MV-4-11 (cell line): ENCODE data around the gene HIPK3.
"Not testable (repeated sequence)": the region's sequence is repeated elsewhere in the genome, so short reads cannot be mapped to it uniquely, and the experiment has no call there.

Experiments
- DNase-seq: peaks from one replicate; lab custom pipeline; 2025; lab: John Stamatoyannopoulos, UW

The HIPK3 gene

DNA sequence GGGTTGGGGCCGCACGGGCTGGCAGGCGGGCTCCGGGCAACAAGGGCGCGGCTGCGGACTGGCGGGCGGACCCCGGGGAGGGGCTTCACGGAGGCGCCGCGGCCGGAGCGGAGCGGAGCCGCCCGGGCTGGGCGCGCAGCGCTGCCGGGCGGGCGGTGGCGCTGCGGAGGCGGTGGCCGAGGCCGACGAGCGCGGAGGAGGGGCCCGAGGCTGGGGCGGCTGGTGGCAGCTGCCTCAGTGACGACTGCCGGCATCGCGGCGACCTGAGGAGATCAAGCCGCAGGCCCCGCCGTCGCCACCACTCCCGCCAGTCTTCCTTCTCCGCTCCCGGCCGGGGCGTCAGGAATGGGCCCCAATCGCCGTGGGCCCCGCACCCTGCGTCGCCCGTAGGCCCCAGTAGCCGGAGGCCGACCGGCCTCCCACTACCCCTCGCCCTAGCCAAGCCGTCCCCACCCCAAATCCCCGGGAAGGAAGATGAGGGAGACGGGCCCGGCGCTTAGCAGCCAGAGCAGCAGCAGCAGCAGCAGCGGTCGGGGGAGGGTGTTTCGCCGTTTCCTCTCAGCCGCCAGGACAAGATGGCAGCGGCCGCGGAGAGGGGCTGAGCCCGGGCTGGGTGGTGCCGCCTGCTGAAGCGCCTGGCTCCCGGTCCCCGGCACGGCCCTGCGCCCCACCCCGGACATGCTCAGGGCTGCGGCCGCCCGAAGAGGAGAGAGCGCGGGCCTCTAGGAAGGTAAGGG lies at the start of gene HIPK3:
Gene HIPK3 (plus strand): TSS at position 222 of the 737 bp plus-strand sequence.
- peak; percentile 70 for DNase-seq

DNA sequence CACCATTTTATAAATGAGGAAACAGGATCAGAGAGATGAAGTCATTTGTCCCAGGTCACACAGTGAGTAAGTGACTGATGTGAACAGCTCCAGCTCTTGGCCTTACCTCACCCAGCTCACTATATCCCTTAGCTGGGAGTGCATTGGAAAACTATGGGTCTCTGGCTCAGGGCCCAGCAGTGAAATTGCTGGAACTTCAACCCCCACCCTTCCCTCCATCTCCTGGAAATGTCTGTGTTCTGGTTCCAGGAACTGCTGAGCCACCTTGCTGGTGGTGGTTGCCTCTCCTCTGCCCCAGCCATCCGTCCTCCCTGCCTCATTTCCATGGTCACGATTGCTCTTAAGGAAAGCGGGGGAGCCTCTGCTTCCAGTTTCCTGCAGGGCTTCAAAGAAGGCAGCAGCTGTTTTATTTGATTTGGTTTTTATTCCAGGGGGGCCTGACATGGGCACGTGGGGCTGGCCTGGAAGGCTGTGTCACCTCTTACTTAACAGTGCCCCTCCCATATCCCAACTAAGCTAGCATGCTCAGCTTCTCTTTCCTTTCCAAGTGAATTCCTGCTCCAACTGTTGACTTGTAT lies 49.7 kb upstream of the HIPK3 start:
- no peak for DNase-seq

DNA sequence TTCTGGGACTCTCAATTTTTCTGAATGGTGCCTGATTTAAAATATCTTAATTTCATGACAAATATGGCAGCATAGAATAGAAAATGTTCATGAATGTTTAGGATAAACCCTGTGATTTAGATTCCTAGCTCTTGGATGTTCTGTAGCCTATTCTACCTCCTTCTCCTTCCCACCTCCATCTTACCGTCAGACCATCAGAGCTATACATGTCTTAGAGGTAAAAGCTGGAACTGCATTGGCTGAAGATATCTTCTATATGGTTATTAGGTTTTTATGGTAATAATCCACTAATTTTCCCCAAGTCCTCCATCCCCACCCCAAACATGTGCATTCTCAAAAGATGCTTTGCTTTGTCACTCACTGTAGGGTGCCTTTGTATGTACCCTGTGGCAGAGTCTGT lies 49.0 kb upstream of the HIPK3 start:
- DNase-seq: no peak

DNA sequence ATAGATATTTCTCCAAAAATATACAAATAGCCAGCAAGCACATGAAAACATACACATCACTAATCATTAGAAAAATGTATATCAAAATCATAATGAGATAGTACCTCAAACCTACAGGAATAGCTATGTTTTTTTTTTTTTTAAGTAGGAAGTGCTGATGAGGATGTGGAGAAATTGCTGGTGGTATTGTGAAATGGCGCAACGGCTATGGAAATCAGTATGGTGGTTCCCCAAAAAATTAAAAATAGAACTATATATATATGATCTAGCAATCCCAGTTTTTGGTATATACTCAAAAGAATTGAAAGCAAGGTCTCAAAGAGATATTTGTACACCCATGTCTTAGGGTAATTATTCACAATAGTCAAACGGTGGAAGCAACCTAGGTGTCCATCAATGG lies 46.0 kb upstream of the HIPK3 start:
- DNase-seq: peak; percentile 85

DNA sequence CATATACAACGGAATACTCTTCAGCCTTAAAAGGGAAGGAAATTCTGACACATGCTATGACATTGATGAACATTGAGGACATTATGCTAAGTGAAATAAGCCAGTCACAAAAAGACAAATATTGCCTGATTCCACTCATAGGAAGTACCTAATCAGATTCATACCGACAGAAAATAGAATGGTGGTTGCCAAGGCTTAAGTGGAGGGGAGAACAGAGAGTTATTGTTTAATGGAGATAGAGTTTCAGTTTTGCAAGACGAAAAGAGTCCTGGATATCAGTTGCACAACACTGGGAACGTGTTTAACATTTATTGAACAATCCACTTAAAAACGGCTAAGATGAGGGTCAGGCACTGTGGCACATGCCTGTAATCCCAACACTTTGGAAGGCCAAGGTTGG lies 45.6 kb upstream of the HIPK3 start:
- peak; percentile 86 for DNase-seq

DNA sequence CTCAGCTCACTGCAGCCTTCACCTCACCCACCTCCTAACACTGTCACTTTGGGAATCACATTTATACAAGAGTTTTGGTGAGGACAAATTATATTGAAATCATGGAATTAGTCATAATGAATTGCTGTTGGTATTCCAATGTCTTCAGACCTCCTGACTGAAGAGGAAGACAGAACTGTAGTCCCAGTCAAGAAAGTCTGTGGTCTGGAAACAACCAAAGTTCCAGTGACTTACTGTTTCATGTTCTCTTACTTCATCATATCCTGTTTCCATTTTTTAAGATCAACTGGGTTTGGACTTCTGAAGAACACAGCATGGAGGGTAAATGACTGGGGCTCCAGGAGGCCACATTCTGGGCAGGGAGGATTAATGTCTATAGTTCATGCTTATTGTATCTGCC lies 43.0 kb upstream of the HIPK3 start:
- peak; percentile 84 for DNase-seq

DNA sequence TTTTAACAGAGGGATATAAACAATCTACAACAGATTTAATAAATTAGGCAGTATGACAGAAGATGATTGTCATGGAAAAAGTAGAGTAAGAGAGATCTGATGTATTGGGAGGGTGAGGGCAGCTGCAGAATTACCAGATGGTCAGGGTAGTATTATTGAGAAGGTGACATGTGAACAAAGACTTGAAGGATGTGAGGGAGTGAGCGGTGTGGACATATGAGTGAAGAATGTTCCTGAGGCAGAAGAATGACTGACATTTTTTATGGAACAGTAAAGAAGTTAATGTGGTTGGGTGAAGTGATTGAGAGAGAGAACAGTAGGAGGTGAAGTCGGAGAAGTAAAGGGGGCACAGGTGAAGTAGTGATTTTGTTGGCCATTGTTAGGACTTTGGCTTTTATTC lies 42.4 kb upstream of the HIPK3 start:
- DNase-seq: no peak

DNA sequence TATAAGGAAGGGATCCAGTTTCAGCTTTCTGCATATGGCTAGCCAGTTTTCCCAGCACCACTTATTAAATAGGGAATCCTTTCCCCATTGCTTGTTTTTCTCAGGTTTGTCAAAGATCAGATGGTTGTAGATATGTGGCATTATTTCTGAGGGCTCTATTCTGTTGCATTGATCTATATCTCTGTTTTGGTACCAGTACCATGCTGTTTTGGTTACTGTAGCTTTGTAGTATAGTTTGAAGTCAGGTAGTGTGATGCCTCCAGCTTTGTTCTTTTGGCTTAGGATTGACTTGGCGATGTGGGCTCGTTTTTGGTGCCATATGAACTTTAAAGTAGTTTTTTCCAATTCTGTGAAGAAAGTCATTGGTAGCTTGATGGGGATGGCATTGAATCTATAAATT lies 40.5 kb upstream of the HIPK3 start:
- DNase-seq: not testable (repeated sequence)

DNA sequence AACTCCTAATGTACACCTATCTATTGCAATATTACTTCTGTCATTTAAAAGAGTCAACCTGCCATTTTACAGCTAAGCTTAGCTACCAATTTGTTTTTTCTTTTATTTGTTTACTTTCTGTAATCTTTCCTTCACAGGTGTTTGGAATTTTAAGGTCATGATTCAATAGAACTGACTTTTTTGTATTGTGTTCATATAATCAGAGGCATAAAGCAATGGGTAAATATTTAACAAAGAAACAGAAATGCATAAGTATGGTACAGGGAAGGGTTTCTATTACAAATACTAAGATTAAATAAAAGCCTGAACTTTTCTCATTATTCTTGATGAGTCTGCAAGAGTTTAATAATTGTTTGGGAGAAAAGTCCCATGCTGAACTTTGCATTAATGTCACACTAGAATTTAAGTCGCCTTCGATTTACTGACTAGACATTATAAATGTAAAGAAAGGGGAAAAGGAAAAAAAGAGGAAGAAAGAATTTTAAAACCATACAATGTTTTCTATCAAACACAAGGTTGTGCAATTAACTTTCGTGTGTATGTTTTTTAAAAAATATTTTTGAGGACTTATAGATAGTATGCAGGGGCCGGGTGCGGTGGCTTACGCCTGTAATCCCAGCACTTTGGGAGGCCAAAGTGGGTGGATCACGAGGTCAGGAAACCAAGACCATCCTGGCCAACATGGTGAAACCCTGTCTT lies 35.0 kb upstream of the HIPK3 start:
- DNase-seq: peak; percentile 85

DNA sequence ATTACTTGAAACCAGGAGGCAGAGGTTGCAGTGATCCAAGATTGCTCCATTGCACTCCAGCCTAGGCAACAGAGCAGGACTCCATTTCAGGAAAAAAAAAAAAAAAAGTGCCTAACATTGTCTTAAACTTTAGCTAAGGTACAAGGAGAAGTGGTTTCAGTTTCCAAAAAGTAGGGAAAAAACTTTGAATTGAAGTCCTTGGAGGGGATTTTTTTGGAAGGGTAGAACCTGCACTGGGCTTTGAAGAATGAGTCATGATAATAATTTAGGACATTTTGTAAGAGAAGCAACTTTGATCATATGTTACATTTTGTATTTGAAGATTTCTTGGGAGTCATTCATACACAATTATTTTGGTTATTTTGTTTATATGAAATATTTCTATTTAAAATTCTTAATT lies 31.8 kb upstream of the HIPK3 start:
- no peak for DNase-seq

DNA sequence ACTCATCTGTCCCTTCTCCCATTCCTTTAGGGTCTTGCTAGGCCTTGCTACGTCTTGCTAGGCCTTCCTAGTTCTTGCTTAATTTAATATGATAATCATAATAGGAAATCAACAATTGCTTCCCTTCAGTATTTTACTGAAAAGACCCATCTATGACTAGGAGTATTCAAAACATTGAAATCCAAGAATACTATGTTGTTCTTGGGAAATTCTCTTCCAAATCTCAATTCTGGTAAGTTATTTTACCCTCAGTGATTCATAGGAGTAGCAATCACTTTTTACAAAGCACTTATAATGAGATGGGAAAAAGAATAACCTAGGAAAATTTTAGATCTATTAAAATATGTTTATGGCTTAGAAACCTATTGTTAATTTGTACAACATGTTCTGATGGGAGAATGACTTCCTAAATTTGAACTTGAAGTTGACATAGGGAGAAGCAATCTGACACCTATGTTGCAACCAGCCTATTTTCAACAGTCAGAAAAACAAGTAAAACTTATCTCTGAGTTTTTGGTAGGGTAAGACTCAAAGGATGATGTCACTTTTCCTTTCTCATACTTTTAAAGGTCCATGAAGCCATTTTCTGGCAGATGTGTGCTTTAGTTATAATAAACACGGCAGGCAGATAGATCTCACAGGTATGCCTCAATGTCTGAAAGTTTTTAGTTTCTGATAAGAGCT lies 29.5 kb upstream of the HIPK3 start:
- peak; percentile 87 for DNase-seq

DNA sequence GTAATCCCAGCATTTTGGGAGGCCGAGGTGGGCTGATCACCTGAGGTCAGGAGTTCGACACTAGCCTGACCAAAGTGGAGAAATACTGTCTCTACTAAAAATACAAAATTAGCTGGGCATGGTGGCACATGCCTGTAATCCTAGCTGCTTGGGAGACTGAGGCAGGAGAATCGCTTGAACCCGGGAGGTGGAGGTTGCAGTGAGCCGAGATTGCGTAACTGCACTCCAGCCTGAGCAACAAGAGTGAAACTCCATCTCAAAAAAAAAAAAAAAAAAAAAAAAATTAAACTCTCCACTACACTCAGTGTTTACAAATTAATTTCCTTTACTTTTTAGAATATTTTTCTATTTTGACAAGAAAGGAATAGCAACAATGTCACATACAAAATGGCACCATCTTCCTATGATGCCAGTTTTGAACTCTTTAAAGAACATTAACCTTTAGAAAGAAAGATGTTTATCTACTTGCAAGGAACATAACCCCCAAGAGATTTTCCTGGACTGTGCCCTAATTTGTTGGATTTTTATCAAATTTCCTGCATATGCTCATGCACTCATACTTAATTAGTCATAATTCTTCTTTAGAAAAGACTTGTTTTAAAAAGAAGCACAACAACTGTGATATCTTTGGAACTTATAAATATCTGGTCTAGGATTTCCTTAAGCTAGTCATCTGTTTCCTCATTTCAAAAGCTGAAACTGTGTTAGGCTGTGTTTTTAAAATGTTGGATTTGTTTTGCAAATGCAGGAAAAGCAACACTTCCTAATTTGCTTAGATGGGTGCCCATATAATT lies 22.6 kb upstream of the HIPK3 start:
- DNase-seq: peak; percentile 60

DNA sequence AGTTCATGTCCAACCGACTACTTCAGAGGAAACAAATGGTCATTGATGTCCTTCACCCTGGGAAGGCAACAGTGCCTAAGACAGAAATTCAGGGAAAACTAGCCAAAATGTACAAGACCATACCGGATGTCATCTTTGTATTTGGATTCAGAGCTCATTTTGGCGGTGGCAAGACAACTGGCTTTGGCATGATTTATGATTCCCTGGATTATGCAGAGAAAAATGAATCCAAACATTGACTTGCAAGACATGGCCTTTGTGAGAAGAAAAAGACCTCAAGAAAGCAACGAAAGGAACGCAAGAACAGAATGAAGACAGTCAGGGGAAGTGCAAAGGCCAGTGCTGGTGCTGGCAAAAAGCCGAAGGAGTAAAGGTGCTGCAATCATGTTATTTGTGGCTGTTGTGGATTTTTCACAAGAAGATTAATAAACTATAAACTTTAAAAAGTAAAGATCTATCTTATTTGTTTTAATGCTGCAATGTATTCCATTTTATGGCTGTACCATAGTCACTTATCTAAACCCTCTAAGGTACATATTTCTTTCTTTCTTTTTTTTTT lies 20.1 kb upstream of the HIPK3 start:
- DNase-seq: no peak

DNA sequence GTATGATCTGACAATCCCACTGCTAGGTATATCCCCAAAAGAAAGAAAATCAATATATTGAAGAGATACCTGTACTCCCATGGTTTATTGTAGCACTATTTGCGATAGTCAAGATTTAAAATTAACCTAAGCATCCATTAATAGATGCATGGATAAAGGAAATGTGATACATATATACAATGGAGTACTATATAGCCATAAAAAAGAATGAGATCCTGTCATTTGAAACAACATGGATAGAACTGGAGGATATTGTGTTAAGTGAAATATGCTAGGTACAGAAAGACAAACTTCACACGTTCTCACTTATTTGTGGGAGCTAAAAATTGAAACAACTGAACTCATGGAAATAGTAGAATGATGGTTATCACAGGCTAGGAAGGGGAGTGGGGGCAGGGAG lies 14.6 kb upstream of the HIPK3 start:
- no peak for DNase-seq

DNA sequence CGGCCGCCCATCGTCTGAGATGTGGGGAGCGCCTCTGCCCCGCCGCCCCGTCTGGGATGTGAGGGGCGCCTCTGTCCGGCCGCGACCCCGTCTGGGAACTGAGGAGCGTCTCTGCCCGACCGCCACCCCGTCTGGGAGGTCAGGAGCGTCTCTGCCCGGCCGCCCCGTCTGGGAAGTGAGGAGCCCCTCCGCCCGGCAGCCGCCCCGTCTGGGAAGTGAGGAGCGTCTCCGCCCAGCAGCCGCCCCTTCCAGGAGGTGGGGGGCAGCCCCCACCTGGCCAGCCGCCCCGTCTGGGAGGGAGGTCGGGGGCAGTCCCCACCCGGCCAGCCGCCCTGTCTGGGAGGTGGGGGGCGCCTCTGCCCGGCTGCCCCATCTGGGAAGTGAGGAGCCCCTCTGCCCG lies 13.5 kb upstream of the HIPK3 start:
- DNase-seq: not testable (repeated sequence)

DNA sequence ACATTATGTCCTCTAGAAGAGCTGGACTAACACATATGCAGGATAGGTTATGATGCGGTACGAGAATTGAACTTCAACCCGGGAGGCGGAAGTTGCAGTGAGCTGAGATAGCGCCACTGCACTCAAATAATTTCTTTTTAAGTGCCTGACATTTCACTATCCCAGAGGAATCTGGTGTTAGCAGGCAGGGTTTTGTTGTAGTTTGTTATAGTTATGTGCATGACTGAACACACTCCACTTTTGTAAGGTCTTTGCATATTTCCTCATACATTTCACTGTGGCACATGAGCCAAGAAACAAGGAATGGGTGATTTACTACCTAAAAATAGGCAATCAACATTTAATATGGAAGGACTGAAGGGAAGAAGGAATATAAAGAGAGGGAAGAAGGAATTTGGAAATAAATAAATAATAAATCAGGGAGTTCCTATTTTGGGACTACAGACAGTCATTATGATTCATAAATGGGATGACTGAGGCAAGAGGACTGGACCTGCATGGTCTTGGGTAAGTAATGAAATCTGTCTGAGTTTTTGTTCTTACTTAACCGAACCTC lies 8.7 kb upstream of the HIPK3 start:
- DNase-seq: no peak

DNA sequence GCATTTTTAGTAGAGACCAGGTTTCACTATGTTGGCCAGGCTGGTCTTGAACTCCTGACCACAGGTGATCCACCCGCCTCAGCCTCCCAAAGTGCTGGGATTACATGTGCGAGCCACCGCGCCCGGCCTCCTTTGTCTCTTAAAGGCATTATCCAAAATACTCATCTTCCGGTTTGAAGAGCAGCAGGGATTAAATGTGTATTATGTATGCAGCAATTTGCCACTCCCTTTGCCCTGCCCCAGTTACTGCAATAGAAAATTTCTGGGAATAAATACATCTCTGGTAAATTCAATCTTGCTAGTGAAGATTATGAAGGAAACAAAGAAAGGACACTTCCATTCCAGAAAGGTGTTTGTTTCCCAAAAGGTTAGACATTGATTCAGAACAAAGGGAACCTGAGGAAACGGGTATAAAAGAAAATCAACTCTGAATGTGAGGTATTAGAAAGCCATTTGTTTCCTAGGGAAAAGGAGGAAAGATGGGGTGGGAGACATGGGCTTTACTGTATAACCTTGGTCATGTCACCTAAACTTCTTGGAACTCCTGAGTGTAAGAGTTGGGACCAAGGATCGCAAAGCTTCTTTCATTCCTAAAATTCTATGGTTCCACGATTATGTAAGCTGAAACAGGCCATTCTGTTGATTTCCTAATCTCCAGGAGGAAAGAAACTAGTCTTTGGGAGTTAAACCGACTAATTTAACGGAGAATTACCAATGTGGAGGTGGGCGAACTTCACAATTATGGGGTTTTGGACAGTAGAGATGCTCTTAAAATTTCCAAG lies 959 bp upstream of the HIPK3 start:
- DNase-seq: peak; percentile 69

DNA sequence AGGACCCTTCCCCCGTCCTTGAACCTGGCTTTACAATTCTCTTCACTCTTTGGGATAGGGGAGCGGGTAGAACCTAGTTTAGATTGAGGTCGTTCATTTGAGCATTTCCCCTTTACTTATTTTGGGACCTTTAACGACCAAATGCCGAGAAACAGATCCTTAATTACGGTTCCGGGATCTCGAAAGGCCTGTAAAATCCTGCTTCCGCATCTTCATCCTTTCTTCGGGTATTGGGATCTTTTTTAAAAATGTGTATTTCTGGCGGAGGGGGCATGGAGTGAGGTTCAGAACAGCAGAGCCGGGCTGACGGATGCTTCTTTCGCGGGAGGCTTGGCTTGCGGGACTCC lies 395 bp upstream of the HIPK3 start:
- peak; percentile 70 for DNase-seq

DNA sequence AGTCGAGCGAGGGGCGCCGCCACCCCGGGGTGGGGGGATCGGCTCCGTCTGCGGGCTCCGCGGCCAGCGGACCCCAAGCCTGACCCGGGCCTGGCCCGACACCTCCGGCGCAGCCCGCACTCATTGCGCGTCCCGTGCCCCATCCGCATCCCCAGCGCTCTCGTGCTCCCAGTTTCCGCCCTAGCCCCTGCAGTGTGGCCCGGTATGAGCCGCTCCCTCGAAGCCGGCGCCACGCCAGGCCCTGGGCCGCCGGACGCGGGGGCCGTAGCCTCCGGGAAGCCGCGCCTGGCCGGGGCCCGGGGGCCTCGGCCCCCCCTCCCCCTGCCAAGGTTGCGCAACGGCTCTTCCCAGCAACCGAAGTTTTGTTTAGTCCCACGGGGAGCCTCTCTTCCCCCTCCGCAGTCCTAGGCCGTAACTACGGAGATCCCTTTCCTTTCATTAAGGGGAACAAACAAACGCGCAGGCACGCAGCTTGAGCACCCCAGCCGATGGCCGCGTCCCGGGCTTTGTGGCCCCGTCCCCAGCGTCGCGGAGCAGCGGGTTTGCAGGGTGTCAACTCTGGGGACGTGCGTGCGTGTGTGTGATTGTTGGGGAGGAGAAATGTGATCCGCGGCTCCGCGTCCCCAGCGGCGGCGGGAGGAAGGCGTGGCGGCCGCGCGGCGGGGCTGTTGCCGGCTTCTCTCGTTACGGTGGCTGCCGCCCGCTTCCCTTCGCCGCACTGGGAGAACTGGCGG lies 883 bp downstream of the HIPK3 start:
- DNase-seq: peak; percentile 86

DNA sequence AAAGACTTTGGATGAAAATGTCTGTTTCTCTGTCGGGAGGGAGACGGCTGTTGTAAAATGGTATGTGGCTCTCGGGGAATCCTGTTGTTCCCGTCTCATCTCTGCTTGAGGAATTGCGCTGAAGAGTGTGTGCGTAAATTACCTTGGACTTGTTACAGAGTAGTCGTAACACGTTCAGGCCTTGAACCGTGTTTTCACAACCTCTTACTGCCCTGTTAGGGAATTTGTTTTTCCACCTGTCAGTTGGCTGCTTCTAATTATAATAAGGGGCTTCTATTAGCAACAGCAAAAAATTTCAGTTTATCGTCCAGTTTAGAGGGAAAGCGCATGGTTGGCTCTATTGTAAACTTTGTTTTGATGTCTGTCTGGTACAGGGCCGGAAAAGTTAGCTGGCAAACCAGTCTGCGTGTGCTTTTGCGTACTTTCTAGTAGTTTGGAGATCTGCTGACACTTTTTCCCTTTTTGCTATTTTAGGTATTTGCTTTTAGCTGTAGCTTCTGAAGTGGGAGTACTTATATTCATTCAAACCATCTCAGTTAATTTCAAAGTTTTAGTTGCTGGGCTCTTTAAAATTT lies 1.5 kb downstream of the HIPK3 start:
- peak; percentile 51 for DNase-seq
